GM12878 (cell line): Measurements from ENCODE around the gene POLA2. TPM values are rescaled to one million over a fixed set of nuclear protein-coding genes. Genes with fewer than 3 reads are reported as not detected.
A peak's percentile ranks its signal among the peaks of the same experiment; 100 is the strongest.

Source experiments
- ATAC-seq: fragments of 200-7000 bp; cut with Tn5 transposase; 3 replicates; pipeline ENCODE4 v1.9.1; 2020; ENCODE audit warnings: mild to moderate bottlenecking, moderate library complexity
- BruUV-seq: library from RNA; stranded (reverse); fragments of 400-500 nt; replicated peaks from 2 replicates; lab custom pipeline; 2021; lab: Mats Ljungman, UMichigan
- CTCF ChIA-PET: fragments of 300-600 bp; sonication (Branson Sonifier 250); formaldehyde crosslinking; extraction: SDS; loops from one replicate; lab custom pipeline; 2021; ENCODE audit warnings: inconsistent platforms; lab: Yijun Ruan, JAX
- POLR2A ChIA-PET: fragments of 350-600 bp; formaldehyde crosslinking; extraction: SDS; loops from one replicate; lab custom pipeline; 2021; ENCODE audit warnings: inconsistent platforms; lab: Charles Lee
- RAD21 ChIA-PET: fragments of 300-600 bp; sonication (Branson Sonifier 250); formaldehyde crosslinking; loops from one replicate; lab custom pipeline; 2023; ENCODE audit warnings: antibody characterized with exemption; ENCODE audit not compliant: unreplicated experiment; lab: Charles Lee
- SMC1A ChIA-PET: fragments of 300-600 bp; sonication (Branson Sonifier 250); formaldehyde crosslinking; loops from one replicate; lab custom pipeline; 2023; ENCODE audit not compliant: unreplicated experiment, uncharacterized antibody; lab: Charles Lee
- DNase-seq: peaks from one replicate; pipeline ENCODE4 v3.0.0-alpha.2; 2011; ENCODE audit warnings: low read depth, low spot score
- FAIRE-seq: peaks from 3 replicates; lab custom pipeline; 2011; peaks lifted over from hg19 to GRCh38; lab: Jason Lieb, UNC
- H2AFZ ChIP-seq: 2 replicates; pipeline ENCODE4 v1.6.0; 2011; ENCODE audit warnings: low read depth, low read length, control low read depth; ENCODE audit not compliant: control insufficient read depth
- H3K27ac ChIP-seq: 2 replicates; pipeline ENCODE4 v1.5.1; 2011; ENCODE audit warnings: control low read depth; ENCODE audit not compliant: control insufficient read depth, insufficient read depth
- H3K27me3 ChIP-seq, 2 experiments: replicated peaks in 1 of 2; 2 replicates each; pipeline versions ENCODE4 v1.6.0 to v1.6.1; 2011; ENCODE audit warnings: low read length in 1 of 2; ENCODE audit not compliant: control insufficient read depth in 2 of 2, insufficient read depth in 2 of 2
- H3K36me3 ChIP-seq, 2 experiments: 2 replicates each; pipeline ENCODE4 v1.5.1; 2011; ENCODE audit warnings: low read length in 1 of 2; ENCODE audit not compliant: control insufficient read depth in 2 of 2, insufficient read depth in 2 of 2
- H3K4me1 ChIP-seq: 2 replicates; pipeline ENCODE4 v1.6.1; 2011; ENCODE audit warnings: mild to moderate bottlenecking, low read length, moderate library complexity, mixed read lengths; ENCODE audit not compliant: control insufficient read depth, insufficient read depth
- H3K4me2 ChIP-seq: 2 replicates; pipeline ENCODE4 v1.6.0; 2011; ENCODE audit warnings: control low read depth; ENCODE audit not compliant: control insufficient read depth, insufficient read depth
- H3K4me3 ChIP-seq: fragments of 200-600 bp; sonication (generic); 2 replicates; pipeline ENCODE4 v1.5.1; 2016
- H3K79me2 ChIP-seq: 2 replicates; pipeline ENCODE4 v1.6.0; 2011; ENCODE audit warnings: low read length; ENCODE audit not compliant: control insufficient read depth, insufficient read depth
- H3K9ac ChIP-seq: 2 replicates; pipeline ENCODE4 v1.8.0; 2011; ENCODE audit warnings: low read length, control low read depth, mixed read lengths; ENCODE audit not compliant: control insufficient read depth, insufficient read depth
- H3K9me3 ChIP-seq: replicated peaks from 3 replicates; pipeline ENCODE4 v1.5.1; 2011; ENCODE audit warnings: mild to moderate bottlenecking, low read length; ENCODE audit not compliant: control insufficient read depth, insufficient read depth
- H4K20me1 ChIP-seq: 2 replicates; pipeline ENCODE4 v1.6.0; 2011; ENCODE audit not compliant: control insufficient read depth, insufficient read depth
- CBFB ChIP-seq: IDR thresholded peaks from 2 replicates; pipeline ENCODE4 v1.6.1; 2016; ENCODE audit warnings: antibody characterized with exemption, low read depth
- CBX5 ChIP-seq: sonication (generic); IDR thresholded peaks from 2 replicates; pipeline ENCODE4 v1.6.1; 2016; ENCODE audit warnings: low read depth, moderate library complexity, mild to moderate bottlenecking, inconsistent platforms
- CUX1 ChIP-seq: IDR thresholded peaks from 2 replicates; pipeline ENCODE4 v1.6.1; 2012; ENCODE audit warnings: improper control_type of control experiment, low read depth, low read length; ENCODE audit not compliant: insufficient replicate concordance
- ESRRA ChIP-seq: IDR thresholded peaks from 2 replicates; pipeline ENCODE4 v1.6.1; 2012; ENCODE audit warnings: mild to moderate bottlenecking, low read length, improper control_type of control experiment
- IRF5 ChIP-seq: fragments of 450-650 bp; IDR thresholded peaks from 2 replicates; pipeline ENCODE4 v1.6.1; 2017; ENCODE audit warnings: borderline replicate concordance
- KLF5 ChIP-seq: fragments of 450-650 bp; IDR thresholded peaks from 2 replicates; pipeline ENCODE4 v1.6.1; 2014; ENCODE audit warnings: mild to moderate bottlenecking; ENCODE audit not compliant: partially characterized antibody
- MAX ChIP-seq: IDR thresholded peaks from 2 replicates; pipeline ENCODE4 v1.6.1; 2012; ENCODE audit warnings: low read depth, low read length, improper control_type of control experiment
- PAX5 ChIP-seq: IDR thresholded peaks from 2 replicates; pipeline ENCODE4 v1.6.1; 2011; ENCODE audit warnings: low read depth, low read length, borderline replicate concordance
- PBX3 ChIP-seq: IDR thresholded peaks from 2 replicates; pipeline ENCODE4 v1.6.1; 2011; ENCODE audit warnings: mild to moderate bottlenecking, low read depth, low read length, moderate library complexity; ENCODE audit not compliant: insufficient replicate concordance
- PML ChIP-seq: IDR thresholded peaks from 2 replicates; pipeline ENCODE4 v1.6.1; 2012; ENCODE audit warnings: low read length, inconsistent platforms
- RFX5 ChIP-seq: IDR thresholded peaks from 2 replicates; pipeline ENCODE4 v1.6.1; 2011; ENCODE audit warnings: low read depth, low read length, improper control_type of control experiment
- SIX5 ChIP-seq: IDR thresholded peaks from 2 replicates; pipeline ENCODE4 v1.6.1; 2011; ENCODE audit warnings: mild to moderate bottlenecking, low read depth, low read length, moderate library complexity; ENCODE audit not compliant: severe bottlenecking
- SUPT20H ChIP-seq: IDR thresholded peaks from 2 replicates; pipeline ENCODE4 v1.6.1; 2011; ENCODE audit warnings: low read depth, mild to moderate bottlenecking, low read length, moderate library complexity, borderline replicate concordance; ENCODE audit not compliant: control insufficient read depth
- TAF1 ChIP-seq: IDR thresholded peaks from 2 replicates; pipeline ENCODE4 v1.6.1; 2011; ENCODE audit warnings: mild to moderate bottlenecking, low read depth, low read length, borderline replicate concordance
- TCF7 ChIP-seq: IDR thresholded peaks from 2 replicates; pipeline ENCODE4 v1.6.1; 2014; ENCODE audit warnings: antibody characterized with exemption, borderline replicate concordance
- WGBS: methylation state at CpG from one replicate; pipeline ENCODE4 v1.1.6; 2016; ENCODE audit warnings: low lambda C conversion rate; ENCODE audit not compliant: insufficient replicate concordance, insufficient coverage; ENCODE audit errors: missing lambda C conversion rate; 5-methylcytosine and 5-hydroxymethylcytosine counted together
- in situ Hi-C: fragments of 300-500 bp; cut with MboI; formaldehyde crosslinking; loops from 9 replicates; pipeline ENCODE4 v1.14.3; 2018; ENCODE audit warnings: mixed read lengths
- intact Hi-C: fragments of 100-400 bp; cut with micrococcal nuclease; formaldehyde crosslinking; loops from one replicate; pipeline ENCODE4 v1.14.2; 2022; ENCODE audit not compliant: unreplicated experiment
- polyA plus RNA-seq, 11 experiments: library from polyadenylated mRNA; depleted of rRNA in 4 of 11; unstranded in 6 of 11; stranded (reverse) in 5 of 11; fragments of >200 nt; fragmentation: Nextera tagmentation in 4 of 11; fragmentation: Illumina TruSeq in 1 of 11; extraction: Ambion mirVana in 4 of 11; extraction: Trizol in 1 of 11; gene quantifications; 1 replicate in 1 of 11; 2 replicates in 10 of 11; pipeline versions ENCODE4 v1.2.1 to v1.2.3, GENCODE V29; 2011 to 2016; ENCODE audit warnings: inconsistent platforms in 2 of 11, missing spikeins in 2 of 11, low read depth in 1 of 11
- total RNA-seq, 4 experiments: library from RNA; depleted of rRNA in 3 of 4; stranded (reverse); fragments of >200 nt in 3 of 4; fragmentation: Illumina TruSeq in 1 of 4; extraction: Trizol in 1 of 4; gene quantifications; 2 replicates each; pipeline versions ENCODE4 v1.2.1 to v1.2.3, GENCODE V29; 2013 to 2021
- TF ChIP-seq, protein P1 (sequence below): fragments of 450-650 bp; IDR thresholded peaks from 2 replicates; pipeline ENCODE4 v1.6.1; 2014; ENCODE audit warnings: mild to moderate bottlenecking

POLA2 gene
- total and polyA plus RNA-seq, 10 of the 15 experiments (the other 5 are each of a cell fraction or from before 2014, with no cell fraction given) = 4.2 to 121 (median 56.2) TPM

DNA sequence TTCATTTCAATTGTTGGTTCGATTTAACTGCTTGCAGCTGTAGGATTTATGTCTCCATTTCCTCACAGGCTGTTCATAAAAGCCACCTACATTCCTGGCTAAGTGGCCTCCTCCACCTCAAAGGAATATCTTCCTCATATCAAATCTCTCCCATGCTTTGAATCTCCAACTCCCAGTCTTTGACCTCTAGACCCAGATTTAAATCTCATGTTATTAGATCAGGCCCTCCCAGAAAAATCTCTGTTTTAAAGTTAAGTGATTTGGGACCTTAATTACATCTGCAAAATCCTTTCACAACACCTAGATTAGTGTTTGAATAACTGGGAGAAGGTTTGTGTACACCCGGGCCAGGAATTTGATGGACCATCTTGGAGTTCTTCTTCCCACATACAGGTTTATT is 33.9 kb upstream of the POLA2 start:
- ChIA-PET CTCF (interaction anchor here (1.3 to 9.0 kb wide), 4 partner anchors 15 to 104 kb away, joined by 3 to 121 read pairs (median 65); partner anchors contain the start of genes CDC42EP2 and DPF2), RAD21 (interaction anchor here (0.9 to 1.3 kb wide), 2 partner anchors 47 to 106 kb away, joined by 3 to 4 read pairs; partner anchors contain the start of gene DPF2), POLR2A (no interaction called here), SMC1A (interaction anchor here (1.4 to 4.7 kb wide), 2 partner anchors 88 to 102 kb away, joined by 5 to 30 read pairs; partner anchors contain the start of gene CDC42EP2)
- peaks cover 11% of the 10 kb centered on the region for H3K4me1 ChIP-seq
- ATAC-seq (no peak), FAIRE-seq (peak; percentile 23), DNase-seq (no peak)
- no peaks in the 10 kb centered on the region for H3K9me3 ChIP-seq
- 20% methylated on average over 2 of the region's 2 CpGs for whole genome bisulfite sequencing
- no peaks in the 10 kb centered on the region for H4K20me1 ChIP-seq
- H3K27me3 ChIP-seq = no peaks in the 10 kb centered on the region
- no peak overlapping the region for H3K4me3 ChIP-seq
- intact Hi-C loops (no loop called here), in situ Hi-C loops (no loop called here)
- no peaks in the 10 kb centered on the region for H3K36me3 ChIP-seq
- no peak overlapping the region for H2AFZ ChIP-seq
- no peak overlapping the region for H3K9ac ChIP-seq
- H3K79me2 ChIP-seq = no peaks in the 10 kb centered on the region
- H3K4me2 ChIP-seq = no peak overlapping the region
- H3K27ac ChIP-seq = no peak overlapping the region
- BruUV-seq = no TSS peak
- TF ChIP-seq PBX3 (no peak), TAF1 (no peak), MAX (no peak), PML (no peak), TCF7 (no peak), CUX1 (no peak), CBX5 (no peak), IRF5 (no peak), CBFB (no peak), PAX5 (no peak), SIX5 (no peak), ESRRA (no peak), SUPT20H (no peak), RFX5 (no peak), KLF5 (no peak)
- TF ChIP-seq, protein P1, sequence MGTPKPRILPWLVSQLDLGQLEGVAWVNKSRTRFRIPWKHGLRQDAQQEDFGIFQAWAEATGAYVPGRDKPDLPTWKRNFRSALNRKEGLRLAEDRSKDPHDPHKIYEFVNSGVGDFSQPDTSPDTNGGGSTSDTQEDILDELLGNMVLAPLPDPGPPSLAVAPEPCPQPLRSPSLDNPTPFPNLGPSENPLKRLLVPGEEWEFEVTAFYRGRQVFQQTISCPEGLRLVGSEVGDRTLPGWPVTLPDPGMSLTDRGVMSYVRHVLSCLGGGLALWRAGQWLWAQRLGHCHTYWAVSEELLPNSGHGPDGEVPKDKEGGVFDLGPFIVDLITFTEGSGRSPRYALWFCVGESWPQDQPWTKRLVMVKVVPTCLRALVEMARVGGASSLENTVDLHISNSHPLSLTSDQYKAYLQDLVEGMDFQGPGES = no peak
